SU-DHL-6 (cell line): ENCODE data around the gene STN1.

Source experiments
- H2AFZ ChIP-seq: fragments of 200-600 bp; sonication (generic); 2 replicates; pipeline ENCODE4 v1.6.1; 2014; ENCODE audit warnings: low read depth, mild to moderate bottlenecking, moderate library complexity, mixed read lengths, antibody characterized with exemption, low read length; ENCODE audit not compliant: severe bottlenecking
- H3F3A ChIP-seq: fragments of 200-600 bp; shearing (Covaris generic); 2 replicates; pipeline ENCODE4 v1.6.0; 2016; ENCODE audit warnings: antibody characterized with exemption, mild to moderate bottlenecking; ENCODE audit not compliant: insufficient read depth
- H3K27ac ChIP-seq: fragments of 200-600 bp; sonication (generic); 2 replicates; pipeline ENCODE4 v1.5.1; 2016; ENCODE audit warnings: low read depth, mild to moderate bottlenecking, low read length, moderate library complexity, mixed read lengths
- H3K27me3 ChIP-seq: fragments of 200-600 bp; sonication (generic), shearing (Covaris generic); 2 replicates; pipeline ENCODE4 v1.6.0; 2014; ENCODE audit warnings: mild to moderate bottlenecking, low read length
- H3K36me3 ChIP-seq: fragments of 200-600 bp; sonication (generic); 2 replicates; pipeline ENCODE4 v1.6.1; 2014; ENCODE audit warnings: mild to moderate bottlenecking, low read length, mixed read lengths
- H3K4me2 ChIP-seq: fragments of 300-600, 200-600 bp; shearing (Covaris generic), sonication (generic); 2 replicates; pipeline ENCODE4 v1.6.0; 2014; ENCODE audit warnings: low read length, low read depth, mild to moderate bottlenecking; ENCODE audit not compliant: poor library complexity, severe bottlenecking
- H3K4me3 ChIP-seq: fragments of 200-600 bp; sonication (generic); 2 replicates; pipeline ENCODE4 v1.5.1; 2014; ENCODE audit warnings: antibody characterized with exemption, low read length, mild to moderate bottlenecking, mixed read lengths; ENCODE audit not compliant: insufficient read depth, poor library complexity, severe bottlenecking
- H3K79me2 ChIP-seq: fragments of 200-600 bp; sonication (generic); 2 replicates; pipeline ENCODE4 v1.6.1; 2014; ENCODE audit warnings: mild to moderate bottlenecking, low read length, moderate library complexity; ENCODE audit not compliant: insufficient read depth
- H3K9ac ChIP-seq: fragments of 200-600 bp; sonication (generic); 2 replicates; pipeline ENCODE4 v1.7.0; 2014; ENCODE audit warnings: mild to moderate bottlenecking, low read length
- H3K9me2 ChIP-seq: fragments of 200-600 bp; sonication (generic); replicated peaks from 2 replicates; pipeline ENCODE4 v1.6.1; 2014; ENCODE audit warnings: low read length; ENCODE audit not compliant: insufficient read depth
- H3K9me3 ChIP-seq: fragments of 200-600 bp; sonication (generic); 2 replicates; pipeline ENCODE4 v1.6.1; 2014; ENCODE audit warnings: low read length, mixed read lengths; ENCODE audit not compliant: insufficient read depth
- H4K20me1 ChIP-seq: fragments of 200-600 bp; sonication (generic); 2 replicates; pipeline ENCODE4 v1.6.1; 2014; ENCODE audit warnings: low read depth, mild to moderate bottlenecking, antibody characterized with exemption, low read length, moderate library complexity, mixed read lengths
- CTCF ChIP-seq: fragments of 200-600 bp; sonication (generic); IDR thresholded peaks from one replicate; pipeline ENCODE4 v1.5.1; 2017; ENCODE audit warnings: antibody characterized with exemption, mild to moderate bottlenecking, low read length, moderate library complexity; ENCODE audit not compliant: insufficient read depth, poor library complexity, severe bottlenecking
- EZH2phosphoT487 ChIP-seq: fragments of 200-600 bp; sonication (generic), shearing (Covaris generic); conservative IDR thresholded peaks from 2 replicates; pipeline ENCODE4 v1.6.1; 2018; ENCODE audit warnings: mild to moderate bottlenecking, antibody characterized with exemption, low read length, moderate library complexity, mixed read lengths

STN1 gene

GRCh38 chr10:103915796-103916195, 2.2 kb downstream of the STN1 start:
- Histone ChIP-seq H3K9ac (no peak overlapping the region), H3K79me2 (no peaks in the 10 kb centered on the region; the same call in 1 of the 2 replicates), H3K9me2 (no peaks in the 10 kb centered on the region), H3K4me3 (no peak overlapping the region), H3K36me3 (0 out of 2 replicates have a peak, but pooled peaks cover 7% of the 10 kb centered on the region), H3K27ac (no peak overlapping the region), H3K4me2 (no peak overlapping the region), H3K27me3 (no peaks in the 10 kb centered on the region), H2AFZ (no peak overlapping the region), H3F3A (peaks cover 5% of the 10 kb centered on the region; the same call in 1 of the 2 replicates), H3K9me3 (peaks cover 6% of the 10 kb centered on the region; the same call in 1 of the 2 replicates), H4K20me1 (no peaks in the 10 kb centered on the region)
- TF ChIP-seq EZH2phosphoT487 (no peak), CTCF (no peak)

GRCh38 chr10:103912759-103913158, 5.2 kb downstream of the STN1 start:
- TF ChIP-seq EZH2phosphoT487 (no peak), CTCF (no peak)
- 0 out of 2 replicates have a peak, but pooled peaks cover 7% of the 10 kb centered on the region for H3K36me3 ChIP-seq

GRCh38 chr10:103911021-103911459, 6.9 kb downstream of the STN1 start:
- Histone ChIP-seq H3F3A (no peaks in the 10 kb centered on the region), H3K9me3 (peaks cover 6% of the 10 kb centered on the region; the same call in 1 of the 2 replicates), H3K79me2 (no peaks in the 10 kb centered on the region), H3K36me3 (0 out of 2 replicates have a peak, but pooled peaks cover 7% of the 10 kb centered on the region), H3K27ac (no peak overlapping the region), H3K27me3 (no peaks in the 10 kb centered on the region), H3K4me3 (no peak overlapping the region), H3K9ac (no peak overlapping the region), H4K20me1 (no peaks in the 10 kb centered on the region), H3K4me2 (no peak overlapping the region), H2AFZ (no peak overlapping the region), H3K9me2 (no peaks in the 10 kb centered on the region)
- no peak for TF ChIP-seq CTCF
- TF ChIP-seq EZH2phosphoT487, result no peak

More at GRCh38 chr10:103912759-103913158, 5.2 kb downstream of the STN1 start:
- H3K9me2 ChIP-seq, result no peaks in the 10 kb centered on the region
- 0 out of 2 replicates have a peak, but pooled peaks cover 5% of the 10 kb centered on the region for H3F3A ChIP-seq
- H3K27ac ChIP-seq, result no peak overlapping the region
- H4K20me1 ChIP-seq, result no peaks in the 10 kb centered on the region
- H3K4me2 ChIP-seq, result no peak overlapping the region
- H3K27me3 ChIP-seq, result no peaks in the 10 kb centered on the region
- no peak overlapping the region for H3K4me3 ChIP-seq
- H2AFZ ChIP-seq, result no peak overlapping the region
- H3K9me3 ChIP-seq, result peaks cover 6% of the 10 kb centered on the region; the same call in 1 of the 2 replicates
- no peak overlapping the region for H3K9ac ChIP-seq
- H3K79me2 ChIP-seq, result no peaks in the 10 kb centered on the region; the same call in 1 of the 2 replicates
